Tibial artery (tissue), 4 donors: Measurements from ENCODE around the gene GSG1L2.

Source experiments
- DNase-seq, 2 donors: peaks; one replicate each; pipeline ENCODE4 v3.0.0-alpha.2; 2019
- H3K27ac ChIP-seq, 2 donors: fragments of 200-600 bp; sonication (generic) in 1 of 2; 1 replicate in 1 of 2; 2 replicates in 1 of 2; pipeline ENCODE4 v1.5.1; 2018 to 2019; ENCODE audit warnings: mild to moderate bottlenecking in 1 of 2
- H3K27me3 ChIP-seq, 2 donors: fragments of 200-600 bp; sonication (generic) in 1 of 2; one replicate each; pipeline versions ENCODE4 v1.5.1 to v1.6.0; 2016 to 2019
- H3K36me3 ChIP-seq, 3 donors: fragments of 200-600 bp; sonication (generic) in 2 of 3; one replicate each; pipeline ENCODE4 v1.5.1; 2016 to 2019; ENCODE audit warnings: mild to moderate bottlenecking in 2 of 3
- H3K4me1 ChIP-seq, 4 donors: fragments of 200-600 bp; sonication (generic) in 2 of 4; 1 replicate in 3 of 4; 2 replicates in 1 of 4; pipeline ENCODE4 v1.5.1; 2016 to 2019
- H3K4me3 ChIP-seq, 2 donors: fragments of 200-600 bp; sonication (generic) in 1 of 2; 1 replicate in 1 of 2; 2 replicates in 1 of 2; pipeline ENCODE4 v1.5.1; 2018 to 2019; ENCODE audit warnings: mild to moderate bottlenecking in 2 of 2
- H3K9me3 ChIP-seq, 3 donors: fragments of 200-600 bp; sonication (generic) in 1 of 3; one replicate each; pipeline ENCODE4 v1.5.1; 2016 to 2019
- intact Hi-C: fragments of 100-400 bp; cut with DNase I; formaldehyde crosslinking; loops from one replicate; pipeline ENCODE4 v1.15.0; 2023; ENCODE audit warnings: low total_unique reads
- TF ChIP-seq, protein P1 (sequence below), 2 experiments: fragments of 200-600 bp in 1 of 2; fragments of 450-650 bp in 1 of 2; IDR thresholded peaks; one replicate each; pipeline ENCODE4 v1.5.1; 2017 to 2019; ENCODE audit warnings: antibody characterized with exemption in 2 of 2, mild to moderate bottlenecking in 1 of 2, moderate library complexity in 1 of 2

The GSG1L2 gene

DNA sequence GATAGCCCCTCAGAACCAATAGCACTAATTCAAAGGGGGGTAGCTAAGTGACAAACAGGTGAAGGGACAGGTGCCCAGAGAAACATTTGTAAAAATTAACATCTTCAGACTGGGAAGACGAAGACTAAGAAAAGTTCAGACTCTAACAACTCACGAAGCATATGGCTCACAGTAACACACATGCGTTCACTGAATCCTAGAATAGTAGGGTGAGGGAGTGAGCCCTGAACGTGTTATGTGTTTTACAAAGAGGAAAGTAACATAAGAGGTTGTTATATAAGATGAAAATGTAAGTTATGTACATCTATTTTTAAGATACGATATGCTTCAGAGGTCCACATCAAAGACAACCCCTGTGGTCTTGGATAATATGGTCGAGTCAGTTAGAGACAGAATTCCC lies 15.2 kb downstream of the GSG1L2 start:
- no peak for DNase-seq
- TF ChIP-seq, protein P1, sequence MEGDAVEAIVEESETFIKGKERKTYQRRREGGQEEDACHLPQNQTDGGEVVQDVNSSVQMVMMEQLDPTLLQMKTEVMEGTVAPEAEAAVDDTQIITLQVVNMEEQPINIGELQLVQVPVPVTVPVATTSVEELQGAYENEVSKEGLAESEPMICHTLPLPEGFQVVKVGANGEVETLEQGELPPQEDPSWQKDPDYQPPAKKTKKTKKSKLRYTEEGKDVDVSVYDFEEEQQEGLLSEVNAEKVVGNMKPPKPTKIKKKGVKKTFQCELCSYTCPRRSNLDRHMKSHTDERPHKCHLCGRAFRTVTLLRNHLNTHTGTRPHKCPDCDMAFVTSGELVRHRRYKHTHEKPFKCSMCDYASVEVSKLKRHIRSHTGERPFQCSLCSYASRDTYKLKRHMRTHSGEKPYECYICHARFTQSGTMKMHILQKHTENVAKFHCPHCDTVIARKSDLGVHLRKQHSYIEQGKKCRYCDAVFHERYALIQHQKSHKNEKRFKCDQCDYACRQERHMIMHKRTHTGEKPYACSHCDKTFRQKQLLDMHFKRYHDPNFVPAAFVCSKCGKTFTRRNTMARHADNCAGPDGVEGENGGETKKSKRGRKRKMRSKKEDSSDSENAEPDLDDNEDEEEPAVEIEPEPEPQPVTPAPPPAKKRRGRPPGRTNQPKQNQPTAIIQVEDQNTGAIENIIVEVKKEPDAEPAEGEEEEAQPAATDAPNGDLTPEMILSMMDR (IDR thresholded peaks at IDR 0.05): no peak
- H3K9me3 ChIP-seq: peaks cover 0 to 11% (median 8%) of the 10 kb centered on the region in 3 donors
- no peak overlapping the region for H3K4me3 ChIP-seq
- intact Hi-C loops: no loop called here
- H3K27me3 ChIP-seq: peaks cover 0 to 2% of the 10 kb centered on the region in 2 donors
- H3K4me1 ChIP-seq: no peaks in the 10 kb centered on the region
- H3K27ac ChIP-seq: no peak overlapping the region
- H3K36me3 ChIP-seq: no peaks in the 10 kb centered on the region

DNA sequence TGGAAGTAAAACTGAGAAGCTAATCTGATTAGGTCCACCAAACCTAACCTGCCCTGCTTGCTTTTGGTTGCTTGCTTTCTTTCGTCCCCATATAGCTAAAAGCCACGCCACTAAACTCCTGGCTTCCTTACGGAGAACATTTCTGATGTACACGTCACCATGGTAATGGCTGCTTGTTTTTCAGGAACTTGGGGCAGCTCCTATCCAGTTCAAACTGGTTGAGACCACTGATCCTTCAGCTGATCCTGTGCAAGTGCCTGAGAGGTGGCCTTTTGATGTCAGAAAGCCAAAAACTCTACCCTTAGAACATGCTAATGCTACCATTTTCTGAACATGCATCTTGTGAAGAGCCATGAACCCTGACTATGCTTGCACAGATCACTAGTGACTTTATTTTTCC lies 16.1 kb downstream of the GSG1L2 start:
- Histone ChIP-seq H3K4me3 (no peak overlapping the region), H3K9me3 (peaks cover 0 to 11% (median 8%) of the 10 kb centered on the region in 3 donors), H3K4me1 (no peaks in the 10 kb centered on the region), H3K36me3 (no peaks in the 10 kb centered on the region), H3K27me3 (no peaks in the 10 kb centered on the region), H3K27ac (no peak overlapping the region)
- TF ChIP-seq, protein P1 (IDR thresholded peaks at IDR 0.05): no peak
- no peak for DNase-seq
- intact Hi-C loops: no loop called here

DNA sequence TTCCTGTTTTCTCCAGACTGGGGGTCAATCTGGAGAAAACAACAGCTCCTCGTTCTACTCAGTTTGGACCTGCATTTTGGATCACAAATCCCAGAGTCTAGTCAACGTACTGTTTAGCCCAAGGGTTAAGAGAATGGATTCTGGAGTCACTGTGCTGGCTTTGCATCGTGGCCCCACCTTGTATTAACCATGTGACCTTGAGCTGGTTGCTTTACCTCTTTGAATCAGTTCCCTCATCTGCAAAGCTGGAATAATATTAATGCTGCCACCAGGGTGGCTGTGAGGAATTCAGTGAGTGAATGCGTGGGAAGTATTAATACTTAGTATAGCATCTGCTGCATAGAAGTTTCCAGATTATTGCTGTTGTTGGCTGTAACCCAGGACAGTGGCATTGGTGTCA lies 19.2 kb downstream of the GSG1L2 start:
- Histone ChIP-seq H3K4me1 (no peaks in the 10 kb centered on the region), H3K9me3 (peaks cover 0 to 11% (median 8%) of the 10 kb centered on the region in 3 donors), H3K4me3 (no peak overlapping the region), H3K27me3 (peaks cover 0 to 4% of the 10 kb centered on the region in 2 donors), H3K36me3 (no peaks in the 10 kb centered on the region), H3K27ac (no peak overlapping the region)
- intact Hi-C loops: no loop called here
- no peak for DNase-seq
- TF ChIP-seq, protein P1 (IDR thresholded peaks at IDR 0.05): no peak

DNA sequence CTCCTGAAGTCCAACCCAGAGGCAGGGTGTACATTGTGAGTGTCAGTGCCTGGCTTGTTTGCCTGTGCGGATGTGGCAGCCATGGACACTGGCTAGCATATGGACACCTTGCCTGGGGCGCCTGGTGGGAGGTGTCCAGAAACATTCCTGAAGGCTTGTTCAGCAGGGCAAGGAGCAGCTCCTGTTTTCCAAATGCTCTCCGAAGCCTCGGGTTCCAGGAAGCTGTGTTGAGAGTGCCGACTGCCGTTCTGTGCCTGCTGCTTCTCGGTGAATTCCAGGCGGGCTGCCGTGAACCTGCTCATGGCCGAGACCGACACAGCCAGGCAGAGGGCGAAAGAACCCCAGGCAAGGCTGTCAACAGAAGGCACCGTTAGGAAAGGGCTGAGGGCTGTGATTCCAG lies 19.6 kb downstream of the GSG1L2 start:
- H3K27me3 ChIP-seq: peaks cover 0 to 4% of the 10 kb centered on the region in 2 donors
- peaks cover 0 to 11% (median 8%) of the 10 kb centered on the region in 3 donors for H3K9me3 ChIP-seq
- no peak for DNase-seq
- intact Hi-C loops: no loop called here
- H3K4me3 ChIP-seq: no peak overlapping the region
- H3K36me3 ChIP-seq: no peaks in the 10 kb centered on the region
- TF ChIP-seq, protein P1 (IDR thresholded peaks at IDR 0.05): no peak
- no peaks in the 10 kb centered on the region for H3K4me1 ChIP-seq
- no peak overlapping the region for H3K27ac ChIP-seq

DNA sequence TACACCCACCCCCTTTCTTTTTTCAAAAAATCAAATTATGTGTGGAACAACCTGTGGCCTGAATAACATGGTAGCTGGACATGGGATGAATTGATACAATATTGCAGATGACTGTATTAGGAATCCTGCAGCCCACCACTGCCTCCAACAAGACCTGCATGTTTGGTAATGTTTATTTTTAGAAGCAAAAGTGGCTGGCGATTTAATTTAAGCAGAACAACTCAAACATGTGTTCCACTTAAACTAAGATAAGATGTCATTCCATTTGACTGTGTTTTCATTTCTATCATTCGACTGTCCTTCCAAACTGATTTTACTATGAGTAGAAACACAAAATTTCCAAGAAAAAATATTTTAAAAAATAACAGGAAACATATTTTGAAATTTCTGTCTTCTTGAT lies 20.4 kb downstream of the GSG1L2 start:
- no peak for DNase-seq
- Histone ChIP-seq H3K4me1 (no peaks in the 10 kb centered on the region), H3K27ac (no peak overlapping the region), H3K9me3 (peaks cover 0 to 11% (median 8%) of the 10 kb centered on the region in 3 donors), H3K4me3 (no peak overlapping the region), H3K36me3 (no peaks in the 10 kb centered on the region), H3K27me3 (peaks cover 0 to 4% of the 10 kb centered on the region in 2 donors)
- intact Hi-C loops: no loop called here
- TF ChIP-seq, protein P1 (IDR thresholded peaks at IDR 0.05): no peak

DNA sequence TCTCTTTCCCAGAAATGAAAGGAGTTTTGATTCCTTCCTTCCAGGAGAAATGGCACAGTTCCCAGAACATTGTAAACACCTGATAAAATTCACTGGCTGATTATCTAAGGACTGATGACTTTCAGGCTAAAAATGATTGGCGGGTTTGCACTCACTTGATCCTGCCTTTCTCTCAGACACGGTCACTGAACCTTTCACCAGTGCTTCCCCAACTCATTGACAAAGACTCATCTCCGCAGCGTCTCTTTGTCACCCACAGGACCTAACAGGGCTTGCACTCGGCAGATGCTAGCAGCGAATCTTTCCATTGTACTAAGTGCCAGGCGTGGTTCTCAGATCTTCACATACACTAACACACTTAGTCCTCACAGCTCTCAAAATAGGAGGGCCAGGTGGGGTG lies 23.2 kb downstream of the GSG1L2 start:
- Histone ChIP-seq H3K4me1 (no peaks in the 10 kb centered on the region), H3K36me3 (no peaks in the 10 kb centered on the region), H3K9me3 (peaks cover 0 to 2% (median 0%) of the 10 kb centered on the region in 3 donors), H3K27ac (no peak overlapping the region), H3K4me3 (no peak overlapping the region), H3K27me3 (peaks cover 0 to 4% of the 10 kb centered on the region in 2 donors)
- no peak for DNase-seq
- TF ChIP-seq, protein P1 (IDR thresholded peaks at IDR 0.05): no peak
- intact Hi-C loops: no loop called here
